HL-60 (cell line): ENCODE results near the gene FXYD2.

Experiments used
- GABPA ChIP-seq: IDR thresholded peaks from 2 replicates; pipeline ENCODE4 v1.6.1; 2012; ENCODE audit warnings: low read depth
- POLR2AphosphoS5 ChIP-seq: IDR thresholded peaks from 2 replicates; pipeline ENCODE4 v1.6.1; 2012; ENCODE audit warnings: low read depth
- TF ChIP-seq, protein P1 (sequence below): IDR thresholded peaks from one replicate; pipeline ENCODE4 v1.5.1; 2011; ENCODE audit warnings: low read length, control low read depth, inconsistent platforms; ENCODE audit not compliant: insufficient read depth

DNA sequence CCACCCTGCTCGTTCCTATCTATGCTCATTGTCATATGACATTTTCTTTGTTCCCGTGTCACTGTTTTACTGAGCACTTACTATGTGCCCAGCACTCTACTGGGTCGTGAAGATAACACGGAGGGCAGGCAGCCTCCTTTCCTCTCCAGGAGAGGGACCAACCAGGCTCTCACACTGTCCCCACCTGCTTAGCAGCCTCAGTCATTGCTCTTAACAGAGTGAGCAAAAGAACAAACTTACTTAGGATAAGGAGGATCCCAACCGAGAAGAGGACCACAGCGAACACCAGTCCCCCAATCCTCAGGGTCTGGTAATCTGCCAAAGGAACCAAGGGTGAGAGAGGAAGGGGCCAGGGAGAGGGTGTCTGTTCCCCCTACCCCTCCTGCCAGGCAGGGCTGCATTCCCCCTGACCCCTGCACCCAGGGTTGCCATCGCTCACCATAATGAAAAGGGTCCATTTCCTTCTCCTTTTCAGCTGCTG, 17.0 kb upstream of the FXYD2 start:
- TF ChIP-seq, protein P1, sequence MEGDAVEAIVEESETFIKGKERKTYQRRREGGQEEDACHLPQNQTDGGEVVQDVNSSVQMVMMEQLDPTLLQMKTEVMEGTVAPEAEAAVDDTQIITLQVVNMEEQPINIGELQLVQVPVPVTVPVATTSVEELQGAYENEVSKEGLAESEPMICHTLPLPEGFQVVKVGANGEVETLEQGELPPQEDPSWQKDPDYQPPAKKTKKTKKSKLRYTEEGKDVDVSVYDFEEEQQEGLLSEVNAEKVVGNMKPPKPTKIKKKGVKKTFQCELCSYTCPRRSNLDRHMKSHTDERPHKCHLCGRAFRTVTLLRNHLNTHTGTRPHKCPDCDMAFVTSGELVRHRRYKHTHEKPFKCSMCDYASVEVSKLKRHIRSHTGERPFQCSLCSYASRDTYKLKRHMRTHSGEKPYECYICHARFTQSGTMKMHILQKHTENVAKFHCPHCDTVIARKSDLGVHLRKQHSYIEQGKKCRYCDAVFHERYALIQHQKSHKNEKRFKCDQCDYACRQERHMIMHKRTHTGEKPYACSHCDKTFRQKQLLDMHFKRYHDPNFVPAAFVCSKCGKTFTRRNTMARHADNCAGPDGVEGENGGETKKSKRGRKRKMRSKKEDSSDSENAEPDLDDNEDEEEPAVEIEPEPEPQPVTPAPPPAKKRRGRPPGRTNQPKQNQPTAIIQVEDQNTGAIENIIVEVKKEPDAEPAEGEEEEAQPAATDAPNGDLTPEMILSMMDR, result no peak
- no peak for TF ChIP-seq POLR2AphosphoS5
- TF ChIP-seq GABPA, result no peak
